Epithelial cell of proximal tubule (primary cell): ENCODE measurements around the gene IKZF4. TPM values are rescaled to one million over a fixed set of nuclear protein-coding genes. Genes with fewer than 3 reads are reported as not detected.
"Not testable (repeated sequence)": the region's sequence is repeated elsewhere in the genome, so short reads cannot be mapped to it uniquely, and the experiment has no call there.

Experiments
- DNase-seq: peaks from one replicate; pipeline ENCODE4 v3.0.0-alpha.2; 2011; ENCODE audit warnings: low read depth
- H3K4me3 ChIP-seq: 2 replicates; pipeline ENCODE4 v1.5.1; 2011; ENCODE audit warnings: low read depth, mild to moderate bottlenecking, low read length
- CTCF ChIP-seq: conservative IDR thresholded peaks from 2 replicates; pipeline ENCODE4 v1.5.1; 2012; ENCODE audit warnings: low read depth, mild to moderate bottlenecking, low read length
- total RNA-seq: library from RNA; depleted of rRNA; stranded (reverse); fragments of >200 nt; gene quantifications from 2 replicates; pipeline ENCODE4 v1.2.3, GENCODE V29; 2015

Gene IKZF4
- total RNA-seq, 1 donor from 2014 or later = 3.1 TPM

GRCh38 chr12:55978393-55978792, 42.5 kb upstream of the IKZF4 start:
- DNase-seq = no peak
- no peak for TF ChIP-seq CTCF

GRCh38 chr12:55979069-55979468, 41.8 kb upstream of the IKZF4 start:
- no peak overlapping the region for H3K4me3 ChIP-seq
- TF ChIP-seq CTCF = no peak
- DNase-seq = no peak

More at GRCh38 chr12:55978393-55978792, 42.5 kb upstream of the IKZF4 start:
- H3K4me3 ChIP-seq = no peak overlapping the region

GRCh38 chr12:55981882-55982281, 39.0 kb upstream of the IKZF4 start:
- not testable (repeated sequence) for DNase-seq, H3K4me3 ChIP-seq

- no peak for TF ChIP-seq CTCF
- no peak for DNase-seq
- no peak overlapping the region for H3K4me3 ChIP-seq
Measured at GRCh38 chr12:55982319-55982936, 38.4 kb upstream of the IKZF4 start.

- DNase-seq = no peak
- no peak overlapping the region for H3K4me3 ChIP-seq
- TF ChIP-seq CTCF = no peak
Measured at GRCh38 chr12:55983232-55983842, 37.5 kb upstream of the IKZF4 start.

- TF ChIP-seq CTCF = no peak
- no peak for DNase-seq
- H3K4me3 ChIP-seq = no peak overlapping the region
Measured at GRCh38 chr12:55984861-55985260, 36.0 kb upstream of the IKZF4 start.

GRCh38 chr12:55985341-55985740, 35.5 kb upstream of the IKZF4 start:
- TF ChIP-seq CTCF = no peak
- no peak overlapping the region for H3K4me3 ChIP-seq
- DNase-seq = no peak

GRCh38 chr12:55985976-55986375, 34.9 kb upstream of the IKZF4 start:
- not testable (repeated sequence) for H3K4me3 ChIP-seq, DNase-seq
